GM23338 (cell line): ENCODE data around the gene ABHD18.

Experiments used
- ZNF331 ChIP-seq: fragments of 250-450 bp; sonication (Bioruptor Pico); IDR thresholded peaks from 2 replicates; pipeline ENCODE4 v1.5.0; 2020; ENCODE audit warnings: low read depth, mild to moderate bottlenecking, moderate library complexity
- TF ChIP-seq, protein P1 (sequence below), 2 experiments: fragments of 200-600 bp in 1 of 2; sonication (generic) in 1 of 2; conservative IDR thresholded peaks; 2 replicates each; pipeline versions ENCODE4 v1.5.1 to v1.6.1; 2016 to 2017; ENCODE audit warnings: antibody characterized with exemption in 2 of 2, low read depth in 2 of 2, mild to moderate bottlenecking in 2 of 2, moderate library complexity in 1 of 2
- TF ChIP-seq, protein P2 (sequence below): IDR thresholded peaks from one replicate; pipeline ENCODE4 v1.6.1; 2018; ENCODE audit warnings: antibody characterized with exemption; ENCODE audit not compliant: unreplicated experiment

DNA sequence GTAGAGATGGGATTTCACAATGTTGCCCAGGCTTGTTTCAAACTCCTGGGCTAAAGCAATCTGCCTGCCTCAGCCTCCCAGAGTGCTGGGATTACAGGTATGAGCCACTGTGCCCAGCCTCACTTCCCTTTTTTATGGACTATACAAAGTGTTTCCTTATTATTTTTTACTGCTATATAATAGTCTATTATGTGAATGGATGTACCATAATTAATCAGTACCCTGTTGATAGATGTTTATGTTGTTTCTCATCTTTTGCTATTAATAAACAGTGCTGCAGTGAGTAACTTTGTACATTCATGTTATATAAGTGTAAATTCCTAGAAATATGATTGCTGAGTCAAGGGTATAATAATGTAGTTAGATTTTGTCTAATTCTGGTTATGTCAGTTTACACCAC is 60.1 kb downstream of the ABHD18 start:
- TF ChIP-seq, protein P1, sequence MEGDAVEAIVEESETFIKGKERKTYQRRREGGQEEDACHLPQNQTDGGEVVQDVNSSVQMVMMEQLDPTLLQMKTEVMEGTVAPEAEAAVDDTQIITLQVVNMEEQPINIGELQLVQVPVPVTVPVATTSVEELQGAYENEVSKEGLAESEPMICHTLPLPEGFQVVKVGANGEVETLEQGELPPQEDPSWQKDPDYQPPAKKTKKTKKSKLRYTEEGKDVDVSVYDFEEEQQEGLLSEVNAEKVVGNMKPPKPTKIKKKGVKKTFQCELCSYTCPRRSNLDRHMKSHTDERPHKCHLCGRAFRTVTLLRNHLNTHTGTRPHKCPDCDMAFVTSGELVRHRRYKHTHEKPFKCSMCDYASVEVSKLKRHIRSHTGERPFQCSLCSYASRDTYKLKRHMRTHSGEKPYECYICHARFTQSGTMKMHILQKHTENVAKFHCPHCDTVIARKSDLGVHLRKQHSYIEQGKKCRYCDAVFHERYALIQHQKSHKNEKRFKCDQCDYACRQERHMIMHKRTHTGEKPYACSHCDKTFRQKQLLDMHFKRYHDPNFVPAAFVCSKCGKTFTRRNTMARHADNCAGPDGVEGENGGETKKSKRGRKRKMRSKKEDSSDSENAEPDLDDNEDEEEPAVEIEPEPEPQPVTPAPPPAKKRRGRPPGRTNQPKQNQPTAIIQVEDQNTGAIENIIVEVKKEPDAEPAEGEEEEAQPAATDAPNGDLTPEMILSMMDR (conservative IDR thresholded peaks at IDR 0.05; ENCODE audit: low read depth in 2 of 2), result no peak
- TF ChIP-seq, protein P2, sequence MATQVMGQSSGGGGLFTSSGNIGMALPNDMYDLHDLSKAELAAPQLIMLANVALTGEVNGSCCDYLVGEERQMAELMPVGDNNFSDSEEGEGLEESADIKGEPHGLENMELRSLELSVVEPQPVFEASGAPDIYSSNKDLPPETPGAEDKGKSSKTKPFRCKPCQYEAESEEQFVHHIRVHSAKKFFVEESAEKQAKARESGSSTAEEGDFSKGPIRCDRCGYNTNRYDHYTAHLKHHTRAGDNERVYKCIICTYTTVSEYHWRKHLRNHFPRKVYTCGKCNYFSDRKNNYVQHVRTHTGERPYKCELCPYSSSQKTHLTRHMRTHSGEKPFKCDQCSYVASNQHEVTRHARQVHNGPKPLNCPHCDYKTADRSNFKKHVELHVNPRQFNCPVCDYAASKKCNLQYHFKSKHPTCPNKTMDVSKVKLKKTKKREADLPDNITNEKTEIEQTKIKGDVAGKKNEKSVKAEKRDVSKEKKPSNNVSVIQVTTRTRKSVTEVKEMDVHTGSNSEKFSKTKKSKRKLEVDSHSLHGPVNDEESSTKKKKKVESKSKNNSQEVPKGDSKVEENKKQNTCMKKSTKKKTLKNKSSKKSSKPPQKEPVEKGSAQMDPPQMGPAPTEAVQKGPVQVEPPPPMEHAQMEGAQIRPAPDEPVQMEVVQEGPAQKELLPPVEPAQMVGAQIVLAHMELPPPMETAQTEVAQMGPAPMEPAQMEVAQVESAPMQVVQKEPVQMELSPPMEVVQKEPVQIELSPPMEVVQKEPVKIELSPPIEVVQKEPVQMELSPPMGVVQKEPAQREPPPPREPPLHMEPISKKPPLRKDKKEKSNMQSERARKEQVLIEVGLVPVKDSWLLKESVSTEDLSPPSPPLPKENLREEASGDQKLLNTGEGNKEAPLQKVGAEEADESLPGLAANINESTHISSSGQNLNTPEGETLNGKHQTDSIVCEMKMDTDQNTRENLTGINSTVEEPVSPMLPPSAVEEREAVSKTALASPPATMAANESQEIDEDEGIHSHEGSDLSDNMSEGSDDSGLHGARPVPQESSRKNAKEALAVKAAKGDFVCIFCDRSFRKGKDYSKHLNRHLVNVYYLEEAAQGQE, result no peak
- no peak for TF ChIP-seq ZNF331 (CRISPR knock-in tag)
